Breast epithelium (tissue), 3 donors: ENCODE measurements around the gene STEAP1.

Experiments
- CTCF ChIP-seq, 3 donors: fragments of 450-650 bp; IDR thresholded peaks; one replicate each; pipeline ENCODE4 v1.5.1; 2016 to 2017; ENCODE audit warnings: antibody characterized with exemption in 3 of 3, mild to moderate bottlenecking in 3 of 3, moderate library complexity in 3 of 3
- POLR2A ChIP-seq: fragments of 450-650 bp; IDR thresholded peaks from one replicate; pipeline ENCODE4 v1.6.1; 2016; ENCODE audit warnings: antibody characterized with exemption, mild to moderate bottlenecking, moderate library complexity
- POLR2AphosphoS5 ChIP-seq, 3 donors: sonication (generic); formaldehyde crosslinking; IDR thresholded peaks; one replicate each; pipeline ENCODE4 v1.6.1; 2017; ENCODE audit warnings: antibody characterized with exemption in 3 of 3

- no peak for TF ChIP-seq CTCF (IDR thresholded peaks at IDR 0.05)
- TF ChIP-seq POLR2A, result no peak
- no peak for TF ChIP-seq POLR2AphosphoS5 (IDR thresholded peaks at IDR 0.05)
Measured at GRCh38 chr7:90166153-90166552, 11.9 kb downstream of the STEAP1 start.
